ENCODE results near the gene HDAC5.
"Not testable (repeated sequence)": the region's sequence is repeated elsewhere in the genome, so short reads cannot be mapped to it uniquely, and the experiment has no call there.

The HDAC5 gene

DNA sequence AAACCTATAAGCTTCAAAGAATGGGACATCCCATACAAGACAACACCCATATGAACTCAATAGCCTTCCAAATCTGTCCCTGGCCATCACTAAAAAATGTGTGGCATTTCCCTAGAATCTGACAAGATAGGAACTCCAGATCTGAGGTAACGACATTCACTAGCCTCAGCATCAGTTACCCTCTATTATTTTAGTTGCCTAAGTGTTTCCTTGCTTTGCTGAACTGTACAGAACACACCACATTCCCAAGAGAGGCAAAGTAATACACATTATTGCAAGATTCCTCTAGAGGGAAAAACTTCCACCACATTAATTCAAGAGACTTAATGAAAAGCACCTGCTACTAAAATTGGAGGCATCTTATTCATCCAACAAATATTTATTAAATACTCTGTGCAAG, 62.0 kb downstream of the HDAC5 start:
- no peaks in the 10 kb centered on the region for H3K27me3 ChIP-seq (ENCODE audit: insufficient read depth, poor library complexity, severe bottlenecking)
- DNase-seq (ENCODE audit: low spot score), result no peak
- H3K4me1 ChIP-seq (ENCODE audit: insufficient read depth, poor library complexity, severe bottlenecking), result peaks cover 5% of the 10 kb centered on the region
- H3K27ac ChIP-seq (ENCODE audit: poor library complexity, severe bottlenecking), result no peak overlapping the region
- no peak for ATAC-seq (ENCODE audit: low read depth)
- H3K4me3 ChIP-seq (ENCODE audit: severe bottlenecking), result no peak overlapping the region
- no peaks in the 10 kb centered on the region for H3K9me3 ChIP-seq (ENCODE audit: severe bottlenecking)
- H3K36me3 ChIP-seq (ENCODE audit: low read depth), result peaks cover 77% of the 10 kb centered on the region
- TF ChIP-seq, protein P1, sequence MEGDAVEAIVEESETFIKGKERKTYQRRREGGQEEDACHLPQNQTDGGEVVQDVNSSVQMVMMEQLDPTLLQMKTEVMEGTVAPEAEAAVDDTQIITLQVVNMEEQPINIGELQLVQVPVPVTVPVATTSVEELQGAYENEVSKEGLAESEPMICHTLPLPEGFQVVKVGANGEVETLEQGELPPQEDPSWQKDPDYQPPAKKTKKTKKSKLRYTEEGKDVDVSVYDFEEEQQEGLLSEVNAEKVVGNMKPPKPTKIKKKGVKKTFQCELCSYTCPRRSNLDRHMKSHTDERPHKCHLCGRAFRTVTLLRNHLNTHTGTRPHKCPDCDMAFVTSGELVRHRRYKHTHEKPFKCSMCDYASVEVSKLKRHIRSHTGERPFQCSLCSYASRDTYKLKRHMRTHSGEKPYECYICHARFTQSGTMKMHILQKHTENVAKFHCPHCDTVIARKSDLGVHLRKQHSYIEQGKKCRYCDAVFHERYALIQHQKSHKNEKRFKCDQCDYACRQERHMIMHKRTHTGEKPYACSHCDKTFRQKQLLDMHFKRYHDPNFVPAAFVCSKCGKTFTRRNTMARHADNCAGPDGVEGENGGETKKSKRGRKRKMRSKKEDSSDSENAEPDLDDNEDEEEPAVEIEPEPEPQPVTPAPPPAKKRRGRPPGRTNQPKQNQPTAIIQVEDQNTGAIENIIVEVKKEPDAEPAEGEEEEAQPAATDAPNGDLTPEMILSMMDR (IDR thresholded peaks at IDR 0.05; ENCODE audit: poor library complexity, severe bottlenecking), result no peak

DNA sequence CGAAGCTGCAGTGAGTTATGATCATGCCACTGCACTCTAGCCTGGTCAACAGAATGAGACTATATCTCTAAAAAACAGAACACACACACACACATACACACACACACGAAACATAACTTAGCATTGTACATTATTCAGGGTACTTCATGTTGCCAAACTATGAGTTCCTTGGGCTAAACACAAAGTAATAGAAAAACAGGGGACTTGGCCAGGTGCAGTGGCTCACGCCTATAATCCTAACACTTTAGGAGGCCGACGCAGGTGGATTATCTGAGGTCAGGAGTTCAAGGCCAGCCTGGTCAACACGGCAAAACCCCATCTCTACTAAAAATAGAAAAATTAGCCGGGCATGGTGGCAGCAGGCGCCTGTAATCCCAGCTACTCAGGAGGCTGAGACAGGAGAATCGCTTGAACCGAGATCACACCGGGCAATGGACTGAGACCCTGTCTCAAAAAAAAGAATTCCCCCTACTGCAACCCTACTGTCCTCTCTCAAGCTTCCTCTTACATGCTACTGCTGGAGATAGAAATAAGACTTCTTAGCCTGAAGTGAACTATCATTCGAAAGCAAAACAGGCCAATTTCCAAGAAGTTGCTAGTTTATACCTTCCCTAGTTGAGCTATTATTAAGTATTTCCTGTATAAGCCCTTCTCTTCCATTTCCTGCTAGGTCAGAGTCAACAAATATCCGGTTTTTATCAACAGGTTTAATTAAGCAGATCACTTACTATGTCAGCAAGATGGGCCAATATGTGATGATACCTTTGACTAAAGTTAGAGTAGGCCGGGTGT, 64.1 kb downstream of the HDAC5 start:
- H3K4me3 ChIP-seq (ENCODE audit: severe bottlenecking), result no peak overlapping the region
- H3K27me3 ChIP-seq (ENCODE audit: insufficient read depth, poor library complexity, severe bottlenecking), result no peaks in the 10 kb centered on the region
- no peak overlapping the region for H3K27ac ChIP-seq (ENCODE audit: poor library complexity, severe bottlenecking)
- peaks cover 92% of the 10 kb centered on the region for H3K36me3 ChIP-seq (ENCODE audit: low read depth)
- H3K4me1 ChIP-seq (ENCODE audit: insufficient read depth, poor library complexity, severe bottlenecking), result no peaks in the 10 kb centered on the region
- TF ChIP-seq, protein P1 (IDR thresholded peaks at IDR 0.05; ENCODE audit: poor library complexity, severe bottlenecking), result no peak
- no peaks in the 10 kb centered on the region for H3K9me3 ChIP-seq (ENCODE audit: severe bottlenecking)
- ATAC-seq (ENCODE audit: low read depth) (no peak), DNase-seq (ENCODE audit: low spot score) (no peak)

DNA sequence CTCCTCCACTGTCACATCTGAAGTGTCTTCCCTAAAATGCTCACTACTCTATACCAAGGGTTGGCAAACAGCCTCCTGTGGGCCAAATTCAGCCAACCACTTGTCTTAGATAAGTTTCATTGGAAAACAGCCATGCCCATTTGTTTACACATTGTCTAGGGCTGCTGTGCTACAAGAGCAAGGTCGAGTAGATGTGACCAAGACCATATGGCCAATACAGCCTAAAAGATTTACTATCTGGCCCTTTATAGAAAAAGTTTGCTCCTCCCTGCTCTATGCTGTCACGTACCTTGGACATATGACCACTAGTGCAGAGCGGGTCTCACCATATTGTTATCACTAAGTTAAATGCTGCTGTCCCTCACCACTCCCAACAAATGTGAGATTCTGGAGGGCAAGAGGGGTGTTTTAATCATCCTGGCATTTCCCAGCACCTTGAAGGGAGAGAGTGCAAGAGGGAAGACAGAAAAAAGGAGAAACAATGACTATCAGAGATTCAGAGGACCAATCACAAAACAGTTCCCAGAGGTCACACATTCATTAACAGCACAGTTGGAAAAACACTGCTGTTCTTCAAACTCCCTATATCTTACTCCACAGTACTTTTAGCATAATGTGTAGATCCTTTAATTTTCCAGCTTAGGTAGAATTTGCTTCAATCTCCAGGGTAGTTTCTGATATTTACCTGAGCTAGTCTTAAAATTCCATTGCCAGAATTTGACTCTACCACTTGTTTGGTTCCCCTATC, 70.1 kb downstream of the HDAC5 start:
- Histone ChIP-seq H3K27me3 (ENCODE audit: insufficient read depth, poor library complexity, severe bottlenecking) (no peaks in the 10 kb centered on the region), H3K9me3 (ENCODE audit: severe bottlenecking) (no peaks in the 10 kb centered on the region), H3K4me3 (ENCODE audit: severe bottlenecking) (no peak overlapping the region), H3K36me3 (ENCODE audit: low read depth) (peaks cover 87% of the 10 kb centered on the region), H3K4me1 (ENCODE audit: insufficient read depth, poor library complexity, severe bottlenecking) (no peaks in the 10 kb centered on the region), H3K27ac (ENCODE audit: poor library complexity, severe bottlenecking) (no peak overlapping the region)
- DNase-seq (ENCODE audit: low spot score), result no peak
- TF ChIP-seq, protein P1 (IDR thresholded peaks at IDR 0.05; ENCODE audit: poor library complexity, severe bottlenecking), result no peak
- ATAC-seq (ENCODE audit: low read depth), result no peak

DNA sequence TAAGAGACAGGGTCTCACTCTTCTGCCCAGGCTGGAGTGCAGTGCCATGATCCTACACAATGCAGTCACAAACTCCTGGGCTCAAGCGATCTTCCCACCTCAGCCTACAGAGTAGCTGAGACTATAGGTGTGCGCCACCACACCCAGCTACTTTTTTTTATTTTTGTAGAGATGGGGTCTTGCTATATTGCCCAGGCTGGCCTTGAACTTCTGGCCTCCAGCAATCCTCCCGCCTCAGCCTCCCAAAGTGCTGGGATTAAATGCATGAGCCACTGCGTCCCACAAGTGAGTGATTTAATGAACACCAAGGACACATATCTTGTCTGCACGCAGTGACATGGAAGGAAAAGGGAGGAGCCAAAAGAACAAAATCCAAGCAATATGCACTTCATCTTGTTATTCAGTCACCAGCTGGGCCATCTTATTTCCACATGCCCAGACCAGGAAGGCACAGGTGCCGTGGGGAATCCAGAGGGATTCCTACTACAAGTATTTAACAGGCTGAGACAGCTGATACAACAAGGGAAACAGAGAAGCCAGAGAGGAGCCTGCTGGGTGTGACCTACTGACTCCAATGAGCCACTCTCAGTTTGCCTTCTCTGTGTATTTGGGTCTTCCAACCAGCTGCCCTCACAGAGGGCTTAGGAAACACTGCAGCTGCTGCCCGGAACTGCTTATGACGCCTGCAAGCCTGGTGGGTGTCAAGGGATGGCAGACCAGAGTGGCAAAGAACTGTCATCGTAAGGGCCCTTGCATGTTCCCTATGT, 74.0 kb downstream of the HDAC5 start:
- Histone ChIP-seq H3K36me3 (ENCODE audit: low read depth) (peaks cover 72% of the 10 kb centered on the region), H3K9me3 (ENCODE audit: severe bottlenecking) (no peaks in the 10 kb centered on the region), H3K4me3 (ENCODE audit: severe bottlenecking) (no peak overlapping the region), H3K27ac (ENCODE audit: poor library complexity, severe bottlenecking) (no peak overlapping the region), H3K27me3 (ENCODE audit: insufficient read depth, poor library complexity, severe bottlenecking) (no peaks in the 10 kb centered on the region), H3K4me1 (ENCODE audit: insufficient read depth, poor library complexity, severe bottlenecking) (peaks cover 4% of the 10 kb centered on the region)
- TF ChIP-seq, protein P1 (IDR thresholded peaks at IDR 0.05; ENCODE audit: poor library complexity, severe bottlenecking), result no peak
- ATAC-seq (ENCODE audit: low read depth) (no peak), DNase-seq (ENCODE audit: low spot score) (no peak)

DNA sequence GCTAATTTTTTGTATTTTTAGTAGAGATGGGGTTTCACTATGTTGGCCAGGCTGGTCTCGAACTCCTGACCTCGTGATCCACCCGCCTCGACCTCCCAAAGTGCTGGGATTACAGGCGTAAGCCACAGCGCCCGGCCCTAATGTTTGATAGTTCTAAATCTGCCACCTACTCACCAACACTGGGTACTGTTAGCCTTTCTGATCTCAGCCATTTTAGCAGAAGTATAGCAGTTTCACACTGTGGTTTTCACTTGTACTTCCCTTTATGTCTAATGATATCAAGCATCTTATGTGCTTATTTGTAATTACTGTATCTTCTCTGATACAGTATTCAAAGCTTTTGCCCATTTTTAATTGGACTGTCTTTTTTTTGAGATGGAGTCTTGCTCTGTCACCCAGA, 76.5 kb downstream of the HDAC5 start:
- H3K4me1 ChIP-seq (ENCODE audit: insufficient read depth, poor library complexity, severe bottlenecking); H3K27me3 ChIP-seq (ENCODE audit: insufficient read depth, poor library complexity, severe bottlenecking); DNase-seq (ENCODE audit: low spot score); H3K9me3 ChIP-seq (ENCODE audit: severe bottlenecking); ATAC-seq (ENCODE audit: low read depth); H3K4me3 ChIP-seq (ENCODE audit: severe bottlenecking); H3K27ac ChIP-seq (ENCODE audit: poor library complexity, severe bottlenecking): not testable (repeated sequence)
- H3K36me3 ChIP-seq (ENCODE audit: low read depth), result peaks cover 56% of the 10 kb centered on the region

Data from RWPE2 (cell line).